Panc1 (cell line): ENCODE measurements around the gene AKT1. TPM values are rescaled to one million over a fixed set of nuclear protein-coding genes. Genes with fewer than 3 reads are reported as not detected.

ENCODE experiments used
- ATAC-seq: fragments of 200-7000 bp; cut with Tn5 transposase; 2 replicates; pipeline ENCODE4 v1.9.1; 2020; ENCODE audit warnings: mild to moderate bottlenecking, moderate library complexity
- BruUV-seq: library from RNA; stranded (reverse); fragments of 400-500 nt; replicated peaks from 2 replicates; lab custom pipeline; 2021; lab: Mats Ljungman, UMichigan
- CTCF ChIA-PET: fragments of 300-600 bp; sonication (Branson Sonifier 250); formaldehyde crosslinking; loops from one replicate; lab custom pipeline; 2022; ENCODE audit warnings: antibody characterized with exemption; lab: Charles Lee
- POLR2A ChIA-PET: fragments of 300-600 bp; sonication (Branson Sonifier 250); formaldehyde crosslinking; loops from one replicate; lab custom pipeline; 2022; ENCODE audit warnings: antibody characterized with exemption; lab: Charles Lee
- DNase-seq: peaks from one replicate; pipeline ENCODE4 v3.0.0-alpha.2; 2010; ENCODE audit warnings: low read depth, low spot score
- H3K27ac ChIP-seq: 2 replicates; pipeline ENCODE4 v1.5.1; 2011; ENCODE audit warnings: mild to moderate bottlenecking, low read length, inconsistent platforms
- H3K27me3 ChIP-seq: fragments of 200-500 bp; sonication (Bioruptor generic); 2 replicates; pipeline ENCODE4 v1.6.0; 2014; ENCODE audit warnings: low read length, inconsistent platforms; ENCODE audit not compliant: control insufficient read depth, insufficient read depth
- H3K36me3 ChIP-seq: fragments of 200-500 bp; sonication (Bioruptor generic); 2 replicates; pipeline ENCODE4 v1.5.1; 2014; ENCODE audit warnings: inconsistent platforms, mild to moderate bottlenecking, low read length, moderate library complexity; ENCODE audit not compliant: control insufficient read depth, insufficient read depth
- H3K4me1 ChIP-seq: 2 replicates; pipeline ENCODE4 v1.5.1; 2011; ENCODE audit warnings: inconsistent platforms, mild to moderate bottlenecking, low read length, moderate library complexity; ENCODE audit not compliant: control insufficient read depth, insufficient read depth
- H3K4me3 ChIP-seq, 2 experiments: 2 replicates each; pipeline ENCODE4 v1.5.1; 2011 to 2012; ENCODE audit warnings: low read depth in 2 of 2, low read length in 2 of 2, mild to moderate bottlenecking in 2 of 2, inconsistent platforms in 1 of 2, moderate library complexity in 1 of 2
- H3K9me3 ChIP-seq: fragments of 200-500 bp; sonication (Bioruptor generic); 2 replicates; pipeline ENCODE4 v1.5.1; 2014; ENCODE audit warnings: low read depth, mild to moderate bottlenecking, inconsistent platforms, low read length, moderate library complexity; ENCODE audit not compliant: control insufficient read depth, insufficient read depth
- CTCF ChIP-seq: fragments of 450-650 bp; IDR thresholded peaks from 2 replicates; pipeline ENCODE4 v1.5.1; 2017; ENCODE audit warnings: mild to moderate bottlenecking
- POLR2AphosphoS5 ChIP-seq: IDR thresholded peaks from 2 replicates; pipeline ENCODE4 v1.6.1; 2012; ENCODE audit warnings: mild to moderate bottlenecking, low read depth, low read length, moderate library complexity
- REST ChIP-seq, 2 experiments: IDR thresholded peaks; 2 replicates each; pipeline ENCODE4 v1.6.1; 2011 to 2012; ENCODE audit warnings: low read depth in 2 of 2, control low read depth in 1 of 2, low read length in 1 of 2, mild to moderate bottlenecking in 1 of 2, moderate library complexity in 1 of 2; ENCODE audit not compliant: insufficient read depth in 1 of 2
- SIN3A ChIP-seq: IDR thresholded peaks from 2 replicates; pipeline ENCODE4 v1.6.1; 2012; ENCODE audit warnings: low read depth, mild to moderate bottlenecking, low read length, moderate library complexity, borderline replicate concordance; ENCODE audit not compliant: insufficient read depth
- TCF7L2 ChIP-seq: IDR thresholded peaks from 2 replicates; pipeline ENCODE4 v1.6.1; 2011; ENCODE audit warnings: mild to moderate bottlenecking, low read depth, low read length, inconsistent platforms
- in situ Hi-C: cut with HindIII; loops from 2 replicates; pipeline ENCODE4 v1.10.0; 2016; ENCODE audit warnings: low sequenced_read_pairs, low pct_unique_long_range_greater_than_20kb
- intact Hi-C: fragments of 100-400 bp; cut with micrococcal nuclease; formaldehyde crosslinking; loops from one replicate; pipeline ENCODE4 v1.10.0; 2022; ENCODE audit not compliant: unreplicated experiment
- total RNA-seq: library from RNA; stranded (reverse); gene quantifications from one replicate; pipeline ENCODE4 v1.2.1, GENCODE V29; 2021; ENCODE audit not compliant: unreplicated experiment

AKT1 gene
- total RNA-seq, 1 experiment from 2014 or later = 175 TPM

GRCh38 chr14:104731320-104732294 is 63.9 kb downstream of the AKT1 start:
- no peaks in the 10 kb centered on the region for H3K36me3 ChIP-seq
- no peaks in the 10 kb centered on the region for H3K4me1 ChIP-seq
- no peaks in the 10 kb centered on the region for H3K9me3 ChIP-seq
- TF ChIP-seq POLR2AphosphoS5 = no peak
- TF ChIP-seq TCF7L2 = no peak
- peak; percentile 68; the same call in 1 of the 2 replicates for TF ChIP-seq CTCF
- POLR2A ChIA-PET = no interaction called here
- ATAC-seq = 0 out of 2 replicates have a peak, but pooled peaks have one; percentile 28
- no peak overlapping the region for H3K4me3 ChIP-seq
- no TSS peak for BruUV-seq
- in situ Hi-C loops (no loop called here), intact Hi-C loops (no loop called here)
- DNase-seq = no peak
- CTCF ChIA-PET = no interaction called here
- no peaks in the 10 kb centered on the region for H3K27me3 ChIP-seq
- H3K27ac ChIP-seq = no peak overlapping the region

- DNase-seq (no peak), ATAC-seq (no peak)
- POLR2A ChIA-PET = no interaction called here
- TF ChIP-seq REST (IDR thresholded peaks at IDR 0.05; ENCODE audit: insufficient read depth in 1 of 2, low read depth in 2 of 2, low read length in 1 of 2) = no peak
- no peak for TF ChIP-seq TCF7L2
- no peak for TF ChIP-seq CTCF
- no peak for TF ChIP-seq SIN3A
- TF ChIP-seq POLR2AphosphoS5 = no peak
- in situ Hi-C loops (no loop called here), intact Hi-C loops (no loop called here)
- no peak overlapping the region for H3K27ac ChIP-seq
- CTCF ChIA-PET = no interaction called here
- H3K9me3 ChIP-seq = no peaks in the 10 kb centered on the region
- no peak overlapping the region for H3K4me3 ChIP-seq
- no peaks in the 10 kb centered on the region for H3K36me3 ChIP-seq
- peaks cover 9% of the 10 kb centered on the region for H3K4me1 ChIP-seq
- no TSS peak for BruUV-seq
- no peaks in the 10 kb centered on the region for H3K27me3 ChIP-seq
Measured at GRCh38 chr14:104730487-104730886, 65.1 kb downstream of the AKT1 start.
